GM18519 (cell line): ENCODE results near the gene HABP4.

Experiments
- ATAC-seq: cut with Tn5 transposase; IDR thresholded peaks from one replicate; pipeline ENCODE4 v1.9.1; 2021; ENCODE audit warnings: mild to moderate bottlenecking, moderate library complexity; ENCODE audit not compliant: unreplicated experiment, low FRiP score

Gene HABP4

GRCh38 chr9:96515621-96516470 is 65.9 kb downstream of the HABP4 start:
- ATAC-seq, result no peak

GRCh38 chr9:96519095-96519494 is 69.1 kb downstream of the HABP4 start:
- ATAC-seq, result no peak

GRCh38 chr9:96519787-96520186 is 69.8 kb downstream of the HABP4 start:
- ATAC-seq, result no peak

- ATAC-seq, result no peak
Measured at GRCh38 chr9:96522366-96522765, 72.4 kb downstream of the HABP4 start.

GRCh38 chr9:96523374-96523773 is 73.4 kb downstream of the HABP4 start:
- no peak for ATAC-seq

- ATAC-seq, result no peak
Measured at GRCh38 chr9:96524045-96524444, 74.1 kb downstream of the HABP4 start.

- no peak for ATAC-seq
Measured at GRCh38 chr9:96524764-96525163, 74.8 kb downstream of the HABP4 start.

GRCh38 chr9:96532173-96532572 is 82.2 kb downstream of the HABP4 start:
- ATAC-seq, result no peak

GRCh38 chr9:96540106-96540505 is 90.1 kb downstream of the HABP4 start:
- no peak for ATAC-seq
